ENCODE data around the gene SLC6A5. TPM values are rescaled to one million over a fixed set of nuclear protein-coding genes. Genes with fewer than 3 reads are reported as not detected.

The SLC6A5 gene
- total RNA-seq (2011; cell fraction: chromatin; rRNA removed; ENCODE audit: low replicate concordance), result 0.12 and 0.14 TPM in 2 replicates
- not detected in 2 replicates for total RNA-seq (2011; cell fraction: nucleolus; rRNA removed)
- 0.23 TPM in 1 of 2 replicates, not detected in the other for total RNA-seq (2011; cell fraction: nucleoplasm; rRNA removed)
- total RNA-seq (2014; rRNA removed), result not detected in 2 replicates
- total RNA-seq (2014; rRNA removed; fragmentation: Illumina TruSeq; extraction: Trizol), result not detected in 2 replicates
- total RNA-seq (2015; rRNA removed; fragmentation: Illumina TruSeq; extraction: Trizol), result not detected in 2 replicates
- total RNA-seq (2021), result not detected in 2 replicates
- 0.01 and 0.08 TPM in 2 replicates for polyA plus RNA-seq (2011; rRNA removed)
- 0.06 TPM in 1 of 2 replicates, not detected in the other for polyA plus RNA-seq (2011; cell fraction: cytosol; rRNA removed)
- 0.20 and 0.51 TPM in 2 replicates for polyA plus RNA-seq (2011; cell fraction: nucleus; rRNA removed)
- polyA plus RNA-seq (2012), result 0.03 TPM in 1 of 2 replicates, not detected in the other
- not detected in 2 replicates for polyA plus RNA-seq (2014; fragmentation: Illumina TruSeq; extraction: Trizol)
- polyA plus RNA-seq (2014; fragmentation: Nextera tagmentation; extraction: Ambion mirVana), result not detected
- polyA plus RNA-seq (2014; rRNA removed), result not detected in 2 replicates
- 0.06 and 0.21 TPM in 2 replicates for polyA minus RNA-seq (2011; rRNA and poly(A)+ RNA removed)
- not detected in 2 replicates for polyA minus RNA-seq (2011; cell fraction: cytosol; rRNA and poly(A)+ RNA removed)
- 0.13 TPM in 1 of 2 replicates, not detected in the other for polyA minus RNA-seq (2011; cell fraction: nucleus; rRNA and poly(A)+ RNA removed)
- not detected for Bru-seq, nascent RNA
- not detected for BruChase-seq, experiment 1, labeled RNA remaining after a 2-hour chase
- percentile 2 among the genes with signal in this experiment for BruChase-seq, experiment 2, labeled RNA remaining after a 6-hour chase
- long read RNA-seq, experiment 1, result 0 reads
- long read RNA-seq, experiment 2, result 0 reads
- long read RNA-seq, experiment 3, result 0 reads

DNA sequence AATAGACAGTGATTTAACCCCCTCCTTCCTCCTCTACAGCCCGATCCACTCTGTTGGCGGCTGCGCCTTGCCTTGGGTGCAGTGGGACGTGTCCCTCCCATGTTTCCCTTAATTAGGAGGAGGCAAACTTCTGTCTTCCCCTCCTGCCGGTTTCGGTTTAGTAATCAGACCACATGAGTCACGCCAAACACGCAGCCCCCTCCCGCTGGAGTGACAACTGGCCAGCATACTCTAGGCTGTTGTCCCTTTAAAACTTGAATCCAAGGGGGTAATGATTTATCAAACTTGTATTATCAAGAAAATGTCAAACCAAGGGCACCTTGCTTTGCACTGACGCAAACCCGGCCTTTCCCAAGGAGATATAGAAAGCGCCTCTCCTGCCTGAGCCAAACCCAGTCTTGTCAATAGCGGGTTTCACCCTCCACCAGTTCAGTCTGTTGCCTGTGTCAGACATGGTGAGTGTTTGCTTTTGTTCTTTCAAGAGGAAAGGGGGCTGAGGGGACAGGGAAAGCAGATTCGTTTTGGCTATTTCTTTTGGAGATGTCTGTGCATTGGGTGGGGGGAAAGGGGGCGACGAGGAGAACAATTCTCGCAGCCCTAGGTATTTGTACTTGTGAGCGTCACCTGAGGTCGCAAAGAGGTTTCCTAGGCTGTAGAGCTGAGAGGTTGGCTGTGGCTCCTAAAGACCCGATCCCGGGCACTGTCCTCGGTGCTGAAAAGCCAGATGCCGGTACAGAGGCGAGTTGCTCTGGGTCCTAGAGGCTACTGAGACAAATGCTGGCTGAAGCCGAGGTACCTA, at the start of gene SLC6A5:
Gene SLC6A5, plus strand, starts transcription at position 388 of the 799 bp plus-strand sequence. Its CDS starts 65 bp downstream, at position 453.
- no peaks in the 10 kb centered on the region for H3K36me3 ChIP-seq (ENCODE audit: control insufficient read depth, insufficient read depth, low read length)
- peaks cover 48 to 80% of the 10 kb centered on the region in 2 experiments for H3K27me3 ChIP-seq (ENCODE audit: control insufficient read depth in 2 of 2, insufficient read depth in 2 of 2, low read length in 2 of 2)
- no peak within 1 kb of the TSS for H3K27ac ChIP-seq (ENCODE audit: extremely low read depth, low read depth, low read length)
- H2AFZ ChIP-seq (ENCODE audit: low read depth, low read length), result no peak within 1 kb of the TSS
- CTCF ChIA-PET (ENCODE audit: low intra/inter-chr PET ratio), result no interaction called here
- no peaks in the 10 kb centered on the region for H4K20me1 ChIP-seq (replicated peaks; ENCODE audit: control insufficient read depth, insufficient read depth, low read length)
- H3K9ac ChIP-seq (ENCODE audit: insufficient read depth in 1 of 2, low read depth in 2 of 2, low read length in 2 of 2), result no peak within 1 kb of the TSS
- intact Hi-C loops (cut with micrococcal nuclease) (loop anchor here (5.0 kb wide), 1 partner anchor 212 kb away; the partner anchor contains the start of gene PRMT3), in situ Hi-C loops (cut with MboI) (loop anchor here (10.0 to 25.0 kb wide), 2 partner anchors 215 to 662 kb away; partner anchors contain the start of gene PRMT3)
- peak; percentile 81 for FAIRE-seq
- no peaks in the 10 kb centered on the region for H3K79me2 ChIP-seq (ENCODE audit: control insufficient read depth, insufficient read depth, low read length)
- no TSS peak for BruUV-seq (replicated peaks)
- WGBS (ENCODE audit: insufficient coverage, low coverage, missing lambda C conversion rate), result 2% methylated on average over 22 of the region's 25 CpGs
- H3K4me2 ChIP-seq (ENCODE audit: insufficient read depth, low read length), result no peak within 1 kb of the TSS
- H3K4me3 ChIP-seq, result no peak within 1 kb of the TSS
- H3K4me1 ChIP-seq (replicated peaks in 1 of 2; ENCODE audit: control insufficient read depth in 2 of 2, insufficient read depth in 2 of 2, low read length in 2 of 2), result peaks cover 3 to 31% of the 10 kb centered on the region in 2 experiments; a peak in 3 of 5 replicates
- peak; percentile 50 to 73 (median 62) for DNase-seq (ENCODE audit: extremely low read depth in 1 of 4, low spot score in 3 of 4)
- POLR2A ChIA-PET, result interaction anchor here (0.6 kb wide), 1 partner anchor 159 kb away, joined by 4 read pairs; no protein-coding TSS in a partner anchor
- H3K9me1 ChIP-seq (ENCODE audit: control insufficient read depth, insufficient read depth, low read length), result no peaks in the 10 kb centered on the region
- ATAC-seq, result peak; percentile 90
- no peaks in the 10 kb centered on the region for H3K9me3 ChIP-seq (replicated peaks; ENCODE audit: control insufficient read depth, insufficient read depth, low read depth, low read length)
- TF ChIP-seq SP1 (CRISPR knock-in tag; IDR thresholded peaks at IDR 0.05) (no peak), KLF1 (tag; IDR thresholded peaks at IDR 0.05) (no peak), KAT7 (CRISPR knock-in tag; IDR thresholded peaks at IDR 0.05; ENCODE audit: borderline replicate concordance) (no peak), HMBOX1 (IDR thresholded peaks at IDR 0.05) (no peak), NRF1 (conservative IDR thresholded peaks at IDR 0.05 in 1 of 2, IDR thresholded peaks at IDR 0.05 in 1 of 2) (no peak), GMEB1 (CRISPR knock-in tag; IDR thresholded peaks at IDR 0.05) (no peak), MAZ (CRISPR knock-in tag; conservative IDR thresholded peaks at IDR 0.05 in 1 of 2, IDR thresholded peaks at IDR 0.05 in 1 of 2) (peak in 1 of 2 experiments; percentile 27; a peak in 1 of 4 replicates), VEZF1 (CRISPR knock-in tag; IDR thresholded peaks at IDR 0.05) (peak; percentile 28; the same call in 1 of the 2 replicates), PTBP1 (IDR thresholded peaks at IDR 0.05; ENCODE audit: low read depth, low read length) (no peak), NCOA2 (IDR thresholded peaks at IDR 0.05; ENCODE audit: partially characterized antibody in 2 of 2) (no peak)
- TF ChIP-seq, protein P1, sequence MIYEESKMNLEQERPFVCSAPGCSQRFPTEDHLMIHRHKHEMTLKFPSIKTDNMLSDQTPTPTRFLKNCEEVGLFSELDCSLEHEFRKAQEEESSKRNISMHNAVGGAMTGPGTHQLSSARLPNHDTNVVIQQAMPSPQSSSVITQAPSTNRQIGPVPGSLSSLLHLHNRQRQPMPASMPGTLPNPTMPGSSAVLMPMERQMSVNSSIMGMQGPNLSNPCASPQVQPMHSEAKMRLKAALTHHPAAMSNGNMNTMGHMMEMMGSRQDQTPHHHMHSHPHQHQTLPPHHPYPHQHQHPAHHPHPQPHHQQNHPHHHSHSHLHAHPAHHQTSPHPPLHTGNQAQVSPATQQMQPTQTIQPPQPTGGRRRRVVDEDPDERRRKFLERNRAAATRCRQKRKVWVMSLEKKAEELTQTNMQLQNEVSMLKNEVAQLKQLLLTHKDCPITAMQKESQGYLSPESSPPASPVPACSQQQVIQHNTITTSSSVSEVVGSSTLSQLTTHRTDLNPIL (CRISPR knock-in tag; IDR thresholded peaks at IDR 0.05), result no peak

Data from K562 (cell line).